ENCODE data around the gene L3MBTL4. TPM values are rescaled to one million over a fixed set of nuclear protein-coding genes. Genes with fewer than 3 reads are reported as not detected.

L3MBTL4 gene
- total RNA-seq, 1 experiment from 2014 or later, result not detected

GRCh38 chr18:6310714-6311113 is 104.0 kb downstream of the L3MBTL4 start:
- BruUV-seq (replicated peaks), result no TSS peak
- Histone ChIP-seq H3K27me3 (ENCODE audit: insufficient read depth, low read length) (no peaks in the 10 kb centered on the region), H3K36me3 (ENCODE audit: control insufficient read depth in 1 of 2, insufficient read depth in 2 of 2, low read length in 2 of 2) (no peaks in the 10 kb centered on the region), H3K9ac (ENCODE audit: low read length) (no peak overlapping the region), H2AFZ (ENCODE audit: low read depth, low read length, poor library complexity, severe bottlenecking) (no peak overlapping the region), H3K4me1 (ENCODE audit: control insufficient read depth in 1 of 2, insufficient read depth in 2 of 2, low read length in 2 of 2) (no peaks in the 10 kb centered on the region), H3K79me2 (ENCODE audit: insufficient read depth, low read length) (no peaks in the 10 kb centered on the region), H3K9me2 (ENCODE audit: insufficient read depth) (no peaks in the 10 kb centered on the region), H3K9me3 (ENCODE audit: control insufficient read depth in 1 of 2, insufficient read depth in 1 of 2, low read depth in 1 of 2, low read length in 2 of 2) (peaks cover 10 to 23% of the 10 kb centered on the region in 2 experiments; a peak in 2 of 4 replicates), H3K27ac (ENCODE audit: low read depth, low read length) (no peak overlapping the region), H4K20me1 (ENCODE audit: insufficient read depth) (no peaks in the 10 kb centered on the region), H3K4me3 (replicated peaks in 1 of 2; ENCODE audit: low read depth in 1 of 2, low read length in 2 of 2) (no peak overlapping the region), H3K4me2 (ENCODE audit: low read length) (no peak overlapping the region)
- intact Hi-C loops (cut with micrococcal nuclease), result no loop called here
- ATAC-seq, result no peak
- CTCF ChIA-PET, result no interaction called here
- DNase-seq (ENCODE audit: low read depth, low spot score), result no peak
- POLR2A ChIA-PET, result no interaction called here
- TF ChIP-seq FOSL1 (IDR thresholded peaks at IDR 0.05; ENCODE audit: low read depth) (no peak), CEBPB (IDR thresholded peaks at IDR 0.05; ENCODE audit: low read depth) (no peak), CTCF (IDR thresholded peaks at IDR 0.05 in 2 of 3, conservative IDR thresholded peaks at IDR 0.05 in 1 of 3; ENCODE audit: borderline replicate concordance in 1 of 3, insufficient read depth in 1 of 3, low read depth in 2 of 3, low read length in 2 of 3) (no peak), EZH2 (IDR thresholded peaks at IDR 0.05) (no peak), ELF1 (IDR thresholded peaks at IDR 0.05; ENCODE audit: borderline replicate concordance, low read depth) (no peak), SIN3A (IDR thresholded peaks at IDR 0.05; ENCODE audit: low read depth) (no peak), SRF (IDR thresholded peaks at IDR 0.05; ENCODE audit: low read depth) (no peak), TCF7L2 (IDR thresholded peaks at IDR 0.05; ENCODE audit: borderline replicate concordance, extremely low read depth, insufficient read depth, insufficient read length) (no peak), YY1 (IDR thresholded peaks at IDR 0.05; ENCODE audit: extremely low read depth, insufficient replicate concordance, low read depth, low read length) (no peak), MAX (IDR thresholded peaks at IDR 0.05) (no peak), ZBTB33 (IDR thresholded peaks at IDR 0.05; ENCODE audit: extremely low read depth, insufficient replicate concordance, low read length) (no peak), CBX3 (IDR thresholded peaks at IDR 0.05; ENCODE audit: low read depth) (no peak), RAD21 (IDR thresholded peaks at IDR 0.05; ENCODE audit: low read depth) (no peak), EGR1 (IDR thresholded peaks at IDR 0.05; ENCODE audit: low read depth) (no peak)
- RAD21 ChIA-PET (ENCODE audit: low non-redundant PET in 1 of 2, low total read pairs in 2 of 2, uncharacterized antibody in 2 of 2, unreplicated experiment in 2 of 2), result no interaction called here
